HEK293 (cell line): Measurements from ENCODE around the gene CBFA2T2.
A peak's percentile ranks its signal among the peaks of the same experiment; 100 is the strongest.

Experiments used
- CTCF ChIA-PET: fragments of 350-600 bp; formaldehyde crosslinking; extraction: SDS; loops from one replicate; lab custom pipeline; 2021; ENCODE audit warnings: antibody characterized with exemption; lab: Yijun Ruan, JAX
- POLR2A ChIA-PET: fragments of 300-600 bp; formaldehyde crosslinking; extraction: SDS; loops from one replicate; lab custom pipeline; 2020; ENCODE audit warnings: antibody characterized with exemption, inconsistent platforms; lab: Yijun Ruan, JAX
- H3K27ac ChIP-seq: fragments of 200-500 bp; sonication (Bioruptor generic); 2 replicates; pipeline ENCODE4 v1.5.1; 2014; ENCODE audit warnings: low read depth, low read length, control low read depth, inconsistent platforms; ENCODE audit errors: extremely low read depth
- H3K36me3 ChIP-seq, 2 experiments: fragments of 200-500 bp in 1 of 2; sonication (Bioruptor generic) in 1 of 2; 1 replicate in 1 of 2; 2 replicates in 1 of 2; pipeline ENCODE4 v1.5.1; 2014 to 2017; ENCODE audit warnings: inconsistent platforms in 2 of 2, low read length in 2 of 2; ENCODE audit not compliant: control insufficient read depth in 2 of 2, insufficient read depth in 1 of 2
- H3K4me1 ChIP-seq: fragments of 200-500 bp; sonication (Bioruptor generic); 2 replicates; pipeline ENCODE4 v1.5.1; 2014; ENCODE audit warnings: mild to moderate bottlenecking, low read length, inconsistent platforms; ENCODE audit not compliant: control insufficient read depth, insufficient read depth
- H3K4me3 ChIP-seq: 2 replicates; pipeline ENCODE4 v1.5.1; 2011; ENCODE audit warnings: low read depth, mild to moderate bottlenecking, control low read depth, low read length, moderate library complexity
- H3K9me3 ChIP-seq: fragments of 200-500 bp; sonication (Bioruptor generic); 2 replicates; pipeline ENCODE4 v1.5.1; 2014; ENCODE audit warnings: low read depth, low read length, inconsistent platforms; ENCODE audit not compliant: control insufficient read depth, insufficient read depth
- KLF10 ChIP-seq: fragments of 450-650 bp; IDR thresholded peaks from 2 replicates; pipeline ENCODE4 v1.5.1; 2018; ENCODE audit warnings: missing biosample characterization, mild to moderate bottlenecking, missing genetic modification characterization
- PRDM1 ChIP-seq: fragments of 450-650 bp; formaldehyde crosslinking; IDR thresholded peaks from 2 replicates; pipeline ENCODE4; 2016; ENCODE audit warnings: missing biosample characterization, missing genetic modification characterization
- SCRT1 ChIP-seq: fragments of 450-650 bp; formaldehyde crosslinking; IDR thresholded peaks from 2 replicates; pipeline ENCODE4 v1.5.1; 2016; ENCODE audit warnings: missing biosample characterization, missing genetic modification characterization, borderline replicate concordance
- ZBTB20 ChIP-seq: fragments of 450-650 bp; formaldehyde crosslinking; IDR thresholded peaks from 2 replicates; pipeline ENCODE4 v1.5.1; 2016; ENCODE audit warnings: missing biosample characterization, missing genetic modification characterization
- ZFP69B ChIP-seq: fragments of 450-650 bp; formaldehyde crosslinking; IDR thresholded peaks from 2 replicates; pipeline ENCODE4 v1.5.1; 2016; ENCODE audit warnings: missing biosample characterization, missing genetic modification characterization
- ZNF133 ChIP-seq: fragments of 450-650 bp; formaldehyde crosslinking; IDR thresholded peaks from 2 replicates; pipeline ENCODE4 v1.5.1; 2016; ENCODE audit warnings: missing biosample characterization, missing genetic modification characterization
- ZNF146 ChIP-seq: fragments of 450-650 bp; formaldehyde crosslinking; IDR thresholded peaks from 2 replicates; pipeline ENCODE4 v1.5.1; 2016; ENCODE audit warnings: missing biosample characterization, missing genetic modification characterization
- ZNF184 ChIP-seq: fragments of 450-650 bp; IDR thresholded peaks from 2 replicates; pipeline ENCODE4 v1.5.1; 2018; ENCODE audit warnings: missing biosample characterization, mild to moderate bottlenecking, missing genetic modification characterization
- ZNF221 ChIP-seq: fragments of 450-650 bp; formaldehyde crosslinking; IDR thresholded peaks from 2 replicates; pipeline ENCODE4 v1.5.1; 2017; ENCODE audit warnings: missing biosample characterization, missing genetic modification characterization, borderline replicate concordance
- ZNF292 ChIP-seq: fragments of 450-650 bp; formaldehyde crosslinking; IDR thresholded peaks from 2 replicates; pipeline ENCODE4 v1.5.1; 2016; ENCODE audit warnings: low read depth, missing biosample characterization, missing genetic modification characterization, borderline replicate concordance
- ZNF580 ChIP-seq: fragments of 450-650 bp; formaldehyde crosslinking; IDR thresholded peaks from 2 replicates; pipeline ENCODE4 v1.5.1; 2016; ENCODE audit warnings: missing biosample characterization, missing genetic modification characterization
- ZNF664 ChIP-seq: fragments of 450-650 bp; formaldehyde crosslinking; IDR thresholded peaks from 2 replicates; pipeline ENCODE4 v1.5.1; 2016; ENCODE audit warnings: missing biosample characterization, missing genetic modification characterization
- TF ChIP-seq, protein P1 (sequence below): fragments of 450-650 bp; formaldehyde crosslinking; IDR thresholded peaks from 2 replicates; pipeline ENCODE4 v1.5.1; 2016; ENCODE audit warnings: missing biosample characterization, missing genetic modification characterization
- TF ChIP-seq, protein P2 (sequence below): fragments of 450-650 bp; formaldehyde crosslinking; IDR thresholded peaks from 2 replicates; pipeline ENCODE4 v1.5.1; 2016; ENCODE audit warnings: missing biosample characterization, missing genetic modification characterization

CBFA2T2 gene

DNA sequence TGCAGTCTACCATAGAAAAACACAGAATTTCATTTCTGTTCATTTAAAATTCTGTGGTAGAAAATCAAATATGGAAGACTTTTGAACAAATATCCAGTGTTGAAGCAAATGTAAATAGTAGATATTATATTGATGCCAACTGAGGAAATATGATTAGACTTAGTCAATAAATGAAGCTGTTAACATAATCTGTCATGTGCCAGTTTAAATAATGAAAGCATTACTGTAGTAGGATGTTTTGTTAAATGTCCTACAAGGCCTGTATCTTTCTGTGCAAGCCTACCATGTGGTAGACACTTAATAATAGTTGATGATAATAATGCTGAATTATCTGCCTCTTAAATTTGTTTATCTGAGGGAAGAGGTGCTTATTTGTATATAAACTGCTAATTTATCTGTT lies 55.9 kb downstream of the CBFA2T2 start (continued):
- TF ChIP-seq, protein P1, sequence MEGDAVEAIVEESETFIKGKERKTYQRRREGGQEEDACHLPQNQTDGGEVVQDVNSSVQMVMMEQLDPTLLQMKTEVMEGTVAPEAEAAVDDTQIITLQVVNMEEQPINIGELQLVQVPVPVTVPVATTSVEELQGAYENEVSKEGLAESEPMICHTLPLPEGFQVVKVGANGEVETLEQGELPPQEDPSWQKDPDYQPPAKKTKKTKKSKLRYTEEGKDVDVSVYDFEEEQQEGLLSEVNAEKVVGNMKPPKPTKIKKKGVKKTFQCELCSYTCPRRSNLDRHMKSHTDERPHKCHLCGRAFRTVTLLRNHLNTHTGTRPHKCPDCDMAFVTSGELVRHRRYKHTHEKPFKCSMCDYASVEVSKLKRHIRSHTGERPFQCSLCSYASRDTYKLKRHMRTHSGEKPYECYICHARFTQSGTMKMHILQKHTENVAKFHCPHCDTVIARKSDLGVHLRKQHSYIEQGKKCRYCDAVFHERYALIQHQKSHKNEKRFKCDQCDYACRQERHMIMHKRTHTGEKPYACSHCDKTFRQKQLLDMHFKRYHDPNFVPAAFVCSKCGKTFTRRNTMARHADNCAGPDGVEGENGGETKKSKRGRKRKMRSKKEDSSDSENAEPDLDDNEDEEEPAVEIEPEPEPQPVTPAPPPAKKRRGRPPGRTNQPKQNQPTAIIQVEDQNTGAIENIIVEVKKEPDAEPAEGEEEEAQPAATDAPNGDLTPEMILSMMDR = no peak
- TF ChIP-seq SCRT1 (tag by site-specific recombination) (no peak), ZNF580 (tag by site-specific recombination) (no peak), ZNF184 (no peak), ZNF133 (tag by site-specific recombination) (no peak), ZFP69B (tag by site-specific recombination) (no peak)

DNA sequence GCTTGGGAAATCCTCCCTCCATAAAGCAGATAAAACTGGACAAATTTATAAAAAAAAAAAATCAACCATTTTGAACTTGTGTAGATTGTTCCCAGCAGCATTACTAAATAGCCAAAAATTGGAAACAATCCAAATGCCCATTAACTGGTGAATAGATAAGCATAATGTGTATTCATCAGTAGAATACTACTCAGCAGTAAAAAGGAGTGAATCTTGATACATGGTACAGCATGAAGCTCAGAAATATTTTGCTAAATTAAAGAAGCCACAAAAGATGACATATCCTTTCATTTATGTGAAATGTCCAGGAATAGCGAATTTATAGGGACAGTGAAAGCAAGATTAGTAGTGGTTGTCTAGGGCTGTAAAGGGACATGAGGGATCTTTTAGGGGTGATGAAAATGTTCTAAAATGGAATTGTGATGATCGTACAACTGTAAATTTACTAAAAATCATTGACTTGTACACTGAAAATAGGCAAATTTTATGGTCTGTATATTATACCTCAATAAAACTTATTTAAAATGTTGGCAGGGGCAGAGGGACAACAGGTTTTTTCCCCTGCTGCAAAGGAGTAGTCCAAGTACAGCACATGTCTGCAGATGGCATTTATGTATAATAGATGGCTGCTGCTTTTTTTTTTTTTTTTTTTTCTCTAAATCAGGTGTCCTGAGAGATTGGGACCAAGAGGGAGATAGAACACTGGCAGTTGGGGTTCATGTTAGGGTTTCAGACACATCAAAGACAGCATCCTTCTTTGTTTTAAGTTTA lies 59.5 kb downstream of the CBFA2T2 start:
- POLR2A ChIA-PET = no interaction called here
- H3K4me3 ChIP-seq = no peak overlapping the region
- no peak overlapping the region for H3K27ac ChIP-seq
- peaks cover 0 to 3% of the 10 kb centered on the region in 2 experiments; a peak in 1 of 3 replicates for H3K36me3 ChIP-seq
- no peaks in the 10 kb centered on the region for H3K9me3 ChIP-seq
- CTCF ChIA-PET = interaction anchor here (1.4 kb wide), 1 partner anchor 92 kb away, joined by 3 read pairs; no protein-coding TSS in a partner anchor
- TF ChIP-seq, protein P2, sequence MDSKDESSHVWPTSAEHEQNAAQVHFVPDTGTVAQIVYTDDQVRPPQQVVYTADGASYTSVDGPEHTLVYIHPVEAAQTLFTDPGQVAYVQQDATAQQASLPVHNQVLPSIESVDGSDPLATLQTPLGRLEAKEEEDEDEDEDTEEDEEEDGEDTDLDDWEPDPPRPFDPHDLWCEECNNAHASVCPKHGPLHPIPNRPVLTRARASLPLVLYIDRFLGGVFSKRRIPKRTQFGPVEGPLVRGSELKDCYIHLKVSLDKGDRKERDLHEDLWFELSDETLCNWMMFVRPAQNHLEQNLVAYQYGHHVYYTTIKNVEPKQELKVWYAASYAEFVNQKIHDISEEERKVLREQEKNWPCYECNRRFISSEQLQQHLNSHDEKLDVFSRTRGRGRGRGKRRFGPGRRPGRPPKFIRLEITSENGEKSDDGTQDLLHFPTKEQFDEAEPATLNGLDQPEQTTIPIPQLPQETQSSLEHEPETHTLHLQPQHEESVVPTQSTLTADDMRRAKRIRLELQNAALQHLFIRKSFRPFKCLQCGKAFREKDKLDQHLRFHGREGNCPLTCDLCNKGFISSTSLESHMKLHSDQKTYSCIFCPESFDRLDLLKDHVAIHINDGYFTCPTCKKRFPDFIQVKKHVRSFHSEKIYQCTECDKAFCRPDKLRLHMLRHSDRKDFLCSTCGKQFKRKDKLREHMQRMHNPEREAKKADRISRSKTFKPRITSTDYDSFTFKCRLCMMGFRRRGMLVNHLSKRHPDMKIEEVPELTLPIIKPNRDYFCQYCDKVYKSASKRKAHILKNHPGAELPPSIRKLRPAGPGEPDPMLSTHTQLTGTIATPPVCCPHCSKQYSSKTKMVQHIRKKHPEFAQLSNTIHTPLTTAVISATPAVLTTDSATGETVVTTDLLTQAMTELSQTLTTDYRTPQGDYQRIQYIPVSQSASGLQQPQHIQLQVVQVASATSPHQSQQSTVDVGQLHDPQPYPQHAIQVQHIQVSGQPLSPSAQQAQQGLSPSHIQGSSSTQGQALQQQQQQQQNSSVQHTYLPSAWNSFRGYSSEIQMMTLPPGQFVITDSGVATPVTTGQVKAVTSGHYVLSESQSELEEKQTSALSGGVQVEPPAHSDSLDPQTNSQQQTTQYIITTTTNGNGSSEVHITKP (tag by site-specific recombination) = peak; percentile 49; the same call in 1 of the 2 replicates
- TF ChIP-seq ZNF146 (peak; percentile 95), ZBTB20 (tag by site-specific recombination) (no peak), ZNF292 (tag by site-specific recombination) (no peak), PRDM1 (peak; percentile 26; the same call in 1 of the 2 replicates)
- 0 out of 2 replicates have a peak, but pooled peaks cover 1% of the 10 kb centered on the region for H3K4me1 ChIP-seq

GRCh38 chr20:33551778-33552177 lies 61.9 kb downstream of the CBFA2T2 start:
- CTCF ChIA-PET = interaction anchor here (0.7 kb wide), 2 partner anchors 35 to 311 kb away, joined by 3 to 4 read pairs; no protein-coding TSS in a partner anchor
- POLR2A ChIA-PET = no interaction called here
- H3K9me3 ChIP-seq = no peaks in the 10 kb centered on the region
- peaks cover 10% of the 10 kb centered on the region; the same call in 1 of the 2 replicates for H3K4me1 ChIP-seq
- no peak overlapping the region for H3K4me3 ChIP-seq
- TF ChIP-seq ZNF221 (tag by site-specific recombination) = no peak
- no peak for TF ChIP-seq ZNF664 (tag by site-specific recombination)
- no peak for TF ChIP-seq KLF10
- peaks cover 0 to 3% of the 10 kb centered on the region in 2 experiments; a peak in 1 of 3 replicates for H3K36me3 ChIP-seq
- H3K27ac ChIP-seq = no peak overlapping the region
